HFFc6 (cell line): ENCODE measurements around the gene DISC1. TPM values are rescaled to one million over a fixed set of nuclear protein-coding genes. Genes with fewer than 3 reads are reported as not detected.
A peak's percentile ranks its signal among the peaks of the same experiment; 100 is the strongest.

ENCODE experiments used
- DNase-seq: peaks from one replicate; pipeline ENCODE4 v3.0.0-alpha.2; 2018
- H3K27ac Mint-ChIP-seq: 2 replicates; pipeline ENCODE4 v1.8.0; 2020; ENCODE audit warnings: mild to moderate bottlenecking, mixed read lengths
- H3K27me3 Mint-ChIP-seq: 2 replicates; pipeline ENCODE4 v1.8.0; 2021; ENCODE audit warnings: mild to moderate bottlenecking, moderate library complexity, mixed read lengths; ENCODE audit not compliant: insufficient read depth
- H3K36me3 Mint-ChIP-seq: 2 replicates; pipeline ENCODE4 v1.8.0; 2021; ENCODE audit warnings: low read depth, mixed read lengths
- H3K4me1 Mint-ChIP-seq: 2 replicates; pipeline ENCODE4 v1.8.0; 2020; ENCODE audit warnings: low read depth, mixed read lengths
- H3K4me3 Mint-ChIP-seq: 2 replicates; pipeline ENCODE4 v1.8.0; 2020; ENCODE audit warnings: mild to moderate bottlenecking, moderate library complexity, mixed read lengths
- H3K9me3 Mint-ChIP-seq: 2 replicates; pipeline ENCODE4 v1.8.0; 2020; ENCODE audit warnings: mild to moderate bottlenecking, mixed read lengths
- CTCF ChIP-seq: fragments of 200-600 bp; sonication (generic); IDR thresholded peaks from 2 replicates; pipeline ENCODE4 v1.5.0; 2021; ENCODE audit warnings: antibody characterized with exemption, mild to moderate bottlenecking
- total RNA-seq, 6 experiments: library from RNA; stranded (reverse); fragmentation: NEBNext Ultra II Directional; extraction: Animal tissue kit (Norgen Biotek cat#: 25700); gene quantifications; 2 replicates in 1 of 6; 3 replicates in 5 of 6; pipeline ENCODE4 v1.2.3, GENCODE V29; 2021

DISC1 gene
- total RNA-seq, 6 experiments from 2014 or later: 1.3 to 4.3 (median 1.9) TPM

- no peaks in the 10 kb centered on the region; the same call in 1 of the 2 replicates for H3K36me3 Mint-ChIP-seq
- DNase-seq: peak; percentile 93
- TF ChIP-seq CTCF: no peak
- peak overlapping the region; percentile 70 for H3K4me3 Mint-ChIP-seq
- H3K4me1 Mint-ChIP-seq: peaks cover 52% of the 10 kb centered on the region
- H3K27ac Mint-ChIP-seq: peak overlapping the region; percentile 91
- H3K27me3 Mint-ChIP-seq: no peaks in the 10 kb centered on the region
- no peaks in the 10 kb centered on the region; the same call in 1 of the 2 replicates for H3K9me3 Mint-ChIP-seq
These were observed 201.8 kb downstream of the DISC1 start for GRCh38 chr1:231828182-231828920.

DNA sequence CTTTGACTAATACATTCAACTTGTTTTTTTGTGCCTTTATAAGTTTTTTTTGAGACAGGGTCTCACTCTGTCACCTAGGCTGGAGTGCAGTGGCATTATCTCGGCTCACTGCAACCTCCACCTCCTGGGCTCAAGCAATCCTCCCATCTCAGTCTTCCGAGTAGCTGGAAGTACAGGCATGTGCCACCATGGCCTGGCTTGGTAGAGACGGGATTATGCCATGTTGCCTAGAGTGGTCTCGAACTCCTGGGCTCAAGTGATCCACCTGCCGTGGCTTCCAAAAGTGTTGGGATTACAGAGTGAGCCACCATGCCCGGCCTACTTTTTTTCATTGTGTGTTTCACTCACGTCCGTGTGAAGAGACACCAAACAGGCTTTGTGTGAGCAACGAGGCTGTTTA is 202.7 kb downstream of the DISC1 start:
- H3K9me3 Mint-ChIP-seq: no peaks in the 10 kb centered on the region; the same call in 1 of the 2 replicates
- no peak overlapping the region for H3K4me3 Mint-ChIP-seq
- TF ChIP-seq CTCF: no peak
- no peak overlapping the region for H3K27ac Mint-ChIP-seq
- H3K4me1 Mint-ChIP-seq: peaks cover 52% of the 10 kb centered on the region
- no peaks in the 10 kb centered on the region; the same call in 1 of the 2 replicates for H3K27me3 Mint-ChIP-seq
- DNase-seq: no peak
- peaks cover 6% of the 10 kb centered on the region; the same call in 1 of the 2 replicates for H3K36me3 Mint-ChIP-seq

- peaks cover 13% of the 10 kb centered on the region; the same call in 1 of the 2 replicates for H3K36me3 Mint-ChIP-seq
- H3K27ac Mint-ChIP-seq: no peak overlapping the region
- no peaks in the 10 kb centered on the region for H3K9me3 Mint-ChIP-seq
- DNase-seq: no peak
- no peaks in the 10 kb centered on the region; the same call in 1 of the 2 replicates for H3K27me3 Mint-ChIP-seq
- H3K4me3 Mint-ChIP-seq: no peak overlapping the region
- TF ChIP-seq CTCF: no peak
- peaks cover 17% of the 10 kb centered on the region for H3K4me1 Mint-ChIP-seq
These were observed 209.8 kb downstream of the DISC1 start for GRCh38 chr1:231836227-231836893.

DNA sequence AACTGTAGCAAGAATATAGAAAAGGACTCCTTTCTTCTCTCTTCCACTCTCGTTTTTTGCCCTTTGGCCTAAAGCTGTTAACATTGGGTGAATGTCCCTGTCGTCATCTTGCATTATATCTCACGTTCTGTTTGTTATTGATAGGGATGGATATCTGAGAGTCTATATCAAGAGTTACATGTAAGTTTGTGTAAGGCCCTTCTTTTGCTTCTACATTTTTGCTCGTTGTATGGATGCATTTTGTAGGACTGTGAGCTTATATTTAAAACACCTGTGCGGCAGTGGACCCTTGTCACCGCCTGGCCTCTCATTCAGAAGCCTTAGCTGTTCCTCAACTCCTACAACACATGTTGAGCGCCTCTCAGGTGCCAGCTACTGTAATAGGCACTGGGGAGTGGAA is 211.9 kb downstream of the DISC1 start:
- no peak for TF ChIP-seq CTCF
- Mint-ChIP-seq H3K27me3 (no peaks in the 10 kb centered on the region; the same call in 1 of the 2 replicates), H3K9me3 (no peaks in the 10 kb centered on the region), H3K4me1 (no peaks in the 10 kb centered on the region), H3K36me3 (peaks cover 13% of the 10 kb centered on the region; the same call in 1 of the 2 replicates), H3K4me3 (no peak overlapping the region), H3K27ac (no peak overlapping the region)
- DNase-seq: no peak

DNA sequence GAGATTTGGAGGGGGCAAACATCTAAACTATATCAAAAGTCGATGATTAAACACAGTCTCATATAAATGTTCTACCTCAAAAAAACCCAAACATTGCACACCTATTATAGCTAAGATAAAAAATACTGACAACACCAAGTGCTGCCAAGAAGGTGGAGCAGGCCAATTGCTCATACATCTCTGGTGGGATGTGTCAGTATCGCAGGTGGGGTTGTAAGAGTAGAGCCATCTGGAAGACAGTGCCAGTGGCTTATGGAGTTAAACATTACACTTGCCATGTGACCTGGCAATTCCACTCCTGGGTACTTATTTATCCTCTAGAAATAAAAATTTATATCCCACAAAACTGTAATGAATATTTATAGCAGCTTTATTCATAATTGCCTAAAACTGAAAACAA is 213.4 kb downstream of the DISC1 start:
- Mint-ChIP-seq H3K36me3 (peaks cover under 1% of the 10 kb centered on the region; the same call in 1 of the 2 replicates), H3K27ac (no peak overlapping the region), H3K4me3 (no peak overlapping the region), H3K9me3 (no peaks in the 10 kb centered on the region), H3K27me3 (peaks cover 3% of the 10 kb centered on the region; the same call in 1 of the 2 replicates), H3K4me1 (peaks cover 3% of the 10 kb centered on the region)
- no peak for DNase-seq
- no peak for TF ChIP-seq CTCF
